ENCODE measurements around the gene ST7. TPM values are rescaled to one million over a fixed set of nuclear protein-coding genes. Genes with fewer than 3 reads are reported as not detected.
A peak's percentile ranks its signal among the peaks of the same experiment; 100 is the strongest.

Gene ST7
- total RNA-seq, 3 donors from 2014 or later (not counting 1 experiment from before 2014, with no cell fraction given), result 9.8 to 15.7 (median 12.9) TPM

- Histone ChIP-seq H3K36me3 (ENCODE audit: control insufficient read depth, insufficient read depth, low read length) (no peaks in the 10 kb centered on the region), H3K27me3 (ENCODE audit: control insufficient read depth, insufficient read depth, low read length) (no peaks in the 10 kb centered on the region), H3K4me3 (ENCODE audit: low read length) (no peak overlapping the region), H3K9me3 (ENCODE audit: control insufficient read depth, insufficient read depth, low read length) (no peaks in the 10 kb centered on the region), H3K4me1 (ENCODE audit: control insufficient read depth, insufficient read depth, low read length) (no peaks in the 10 kb centered on the region), H3K27ac (ENCODE audit: low read length) (no peak overlapping the region)
- 100% methylated on average over 1 of the region's 2 CpGs for WGBS (ENCODE audit: insufficient coverage)
- Mint-ChIP-seq H3K27ac (no peak overlapping the region), H3K27me3 (ENCODE audit: low read depth in 2 of 2) (no peaks in the 10 kb centered on the region), H3K9me3 (no peaks in the 10 kb centered on the region), H3K4me3 (no peak overlapping the region), H3K4me1 (peaks cover 7% of the 10 kb centered on the region in 2 donors), H3K36me3 (no peaks in the 10 kb centered on the region)
- TF ChIP-seq CTCF (IDR thresholded peaks at IDR 0.05), result peak; percentile 69
- DNase-seq (peak in 1 of 2 donors; percentile 66), ATAC-seq (peak; percentile 50 to 68 (median 59))
- intact Hi-C loops (cut with micrococcal nuclease), result loop anchor here (1.0 kb wide), 1 partner anchor 134 kb away; no protein-coding TSS in a partner anchor
Observed at GRCh38 chr7:116984917-116985316, 31.6 kb downstream of the ST7 start.

DNA sequence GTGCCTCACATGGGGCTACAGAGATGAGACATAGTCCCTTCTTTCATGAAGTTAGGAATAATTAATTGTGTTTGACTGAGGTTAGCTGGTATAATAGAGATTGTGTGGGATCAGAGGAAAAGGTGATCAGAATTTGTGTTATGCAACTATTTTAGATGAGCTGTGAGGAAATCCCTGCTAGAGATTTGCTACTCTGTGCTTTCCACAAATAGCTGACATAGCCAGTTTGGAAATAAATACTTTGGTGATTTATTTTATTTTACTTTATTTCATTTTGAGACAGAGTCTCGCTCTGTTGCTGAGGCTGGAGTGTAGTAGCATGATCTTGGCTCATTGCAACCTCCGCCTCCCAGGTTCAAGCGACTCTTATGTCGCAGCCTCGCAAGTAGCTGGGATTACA, 32.3 kb downstream of the ST7 start:
- 99% methylated on average over 5 of the region's 5 CpGs for WGBS (ENCODE audit: insufficient coverage)

DNA sequence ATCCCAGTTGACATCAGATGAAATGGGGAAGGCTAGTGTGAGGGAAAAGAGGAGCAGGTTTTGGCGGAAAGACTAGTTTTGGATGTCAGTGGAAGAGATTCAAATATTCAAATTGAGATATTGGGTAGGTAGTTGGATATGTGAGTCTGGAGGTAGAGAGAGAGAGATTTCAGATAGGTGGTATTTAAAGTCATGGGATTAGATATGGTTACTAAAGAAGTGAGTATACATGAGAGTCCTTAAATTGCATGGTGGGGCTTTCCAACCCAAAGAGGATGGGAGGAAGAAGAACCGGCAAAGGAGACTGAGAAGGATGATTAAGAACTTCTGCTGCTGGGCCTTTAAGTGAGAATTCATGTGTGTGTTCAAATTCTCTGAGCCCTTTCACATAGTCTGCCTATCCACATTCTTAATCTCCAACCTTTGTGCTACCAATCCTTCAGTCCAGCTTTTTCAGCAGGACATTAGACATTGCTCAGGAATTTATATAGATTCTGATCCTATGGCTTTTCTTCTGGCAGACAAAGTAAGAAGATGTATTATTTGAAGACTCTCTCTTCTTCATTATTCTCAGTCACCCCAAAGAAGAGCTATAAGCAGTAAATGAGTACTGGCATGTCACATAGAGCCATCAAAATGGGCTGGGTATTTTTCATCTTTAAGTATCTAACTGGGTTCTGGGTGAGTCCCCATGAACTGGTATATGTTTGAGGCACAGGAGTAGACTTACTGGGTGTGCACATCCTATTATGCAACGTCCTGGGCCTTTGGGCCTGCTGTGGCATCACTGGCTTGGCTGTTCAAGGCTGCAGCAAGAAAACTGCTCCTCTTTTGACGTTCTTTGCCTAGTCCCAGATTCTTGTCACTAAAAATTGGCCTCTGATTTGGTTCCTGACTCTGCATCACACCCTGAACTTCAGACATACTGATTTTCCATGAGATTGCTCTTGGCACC, 33.6 kb downstream of the ST7 start:
- no peak overlapping the region for H3K4me3 ChIP-seq (ENCODE audit: low read length)

More for the DNA sequence above, 32.3 kb downstream of the ST7 start:
- H3K4me3 Mint-ChIP-seq, result no peak overlapping the region
- no peak overlapping the region for H3K27ac Mint-ChIP-seq
- no peaks in the 10 kb centered on the region for H3K4me1 ChIP-seq (ENCODE audit: control insufficient read depth, insufficient read depth, low read length)
- no peak overlapping the region for H3K27ac ChIP-seq (ENCODE audit: low read length)
- no peaks in the 10 kb centered on the region for H3K36me3 ChIP-seq (ENCODE audit: control insufficient read depth, insufficient read depth, low read length)
- no peaks in the 10 kb centered on the region for H3K9me3 ChIP-seq (ENCODE audit: control insufficient read depth, insufficient read depth, low read length)
- no peak overlapping the region for H3K4me3 ChIP-seq (ENCODE audit: low read length)
- H3K4me1 Mint-ChIP-seq, result peaks cover 7% of the 10 kb centered on the region in 2 donors
- ATAC-seq (no peak), DNase-seq (no peak)
- TF ChIP-seq CTCF (IDR thresholded peaks at IDR 0.05), result no peak
- no peaks in the 10 kb centered on the region for H3K27me3 ChIP-seq (ENCODE audit: control insufficient read depth, insufficient read depth, low read length)
- no peaks in the 10 kb centered on the region for H3K9me3 Mint-ChIP-seq
- intact Hi-C loops (cut with micrococcal nuclease), result loop anchor here (1.0 kb wide), 1 partner anchor 134 kb away; no protein-coding TSS in a partner anchor
- no peaks in the 10 kb centered on the region for H3K36me3 Mint-ChIP-seq
- no peaks in the 10 kb centered on the region for H3K27me3 Mint-ChIP-seq (ENCODE audit: low read depth in 2 of 2)

More for the DNA sequence above, 33.6 kb downstream of the ST7 start:
- Mint-ChIP-seq H3K36me3 (no peaks in the 10 kb centered on the region), H3K27ac (no peak overlapping the region), H3K4me1 (peaks cover 7% of the 10 kb centered on the region in 2 donors), H3K4me3 (no peak overlapping the region), H3K9me3 (no peaks in the 10 kb centered on the region), H3K27me3 (ENCODE audit: low read depth in 2 of 2) (no peaks in the 10 kb centered on the region)
- WGBS (ENCODE audit: insufficient coverage), result 79% methylated on average over 4 of the region's 4 CpGs
- H3K27ac ChIP-seq (ENCODE audit: low read length), result no peak overlapping the region
- no peak for ATAC-seq
- no peak for TF ChIP-seq CTCF (IDR thresholded peaks at IDR 0.05)
- H3K36me3 ChIP-seq (ENCODE audit: control insufficient read depth, insufficient read depth, low read length), result no peaks in the 10 kb centered on the region
- DNase-seq, result no peak
- H3K9me3 ChIP-seq (ENCODE audit: control insufficient read depth, insufficient read depth, low read length), result no peaks in the 10 kb centered on the region
- H3K4me1 ChIP-seq (ENCODE audit: control insufficient read depth, insufficient read depth, low read length), result no peaks in the 10 kb centered on the region
- no peaks in the 10 kb centered on the region for H3K27me3 ChIP-seq (ENCODE audit: control insufficient read depth, insufficient read depth, low read length)
- intact Hi-C loops (cut with micrococcal nuclease), result no loop called here

Data from natural killer cell (primary cell).